Uterus (tissue), 4 donors: ENCODE measurements around the gene NSD1. TPM values are rescaled to one million over a fixed set of nuclear protein-coding genes. Genes with fewer than 3 reads are reported as not detected.

Source experiments
- DNase-seq, 2 donors: peaks; one replicate each; pipeline ENCODE4 v3.0.0-alpha.2; 2019 to 2020
- H3K27ac ChIP-seq, 2 donors: fragments of 200-600 bp; sonication (generic); 1 replicate in 1 of 2; 2 replicates in 1 of 2; pipeline ENCODE4 v1.5.1; 2016 to 2018
- H3K27me3 ChIP-seq, 2 donors: fragments of 200-600 bp; sonication (generic); one replicate each; pipeline ENCODE4 v1.5.1; 2018 to 2019; ENCODE audit warnings: control low read depth in 1 of 2
- H3K36me3 ChIP-seq, 2 donors: fragments of 200-600 bp; sonication (generic); one replicate each; pipeline ENCODE4 v1.5.1; 2019; ENCODE audit warnings: control low read depth in 1 of 2
- H3K4me1 ChIP-seq, 2 donors: fragments of 200-600 bp; sonication (generic); one replicate each; pipeline ENCODE4 v1.5.1; 2018 to 2019; ENCODE audit warnings: control low read depth in 1 of 2
- H3K4me3 ChIP-seq, 2 donors: fragments of 200-600 bp; sonication (generic); 1 replicate in 1 of 2; 2 replicates in 1 of 2; pipeline ENCODE4 v1.5.1; 2018 to 2019; ENCODE audit warnings: mild to moderate bottlenecking in 1 of 2
- H3K9me3 ChIP-seq, 2 donors: fragments of 200-600 bp; sonication (generic); one replicate each; pipeline ENCODE4 v1.5.1; 2019; ENCODE audit warnings: control low read depth in 1 of 2
- POLR2A ChIP-seq, 2 donors: fragments of 450-650 bp; IDR thresholded peaks; one replicate each; pipeline ENCODE4 v1.6.1; 2016; ENCODE audit warnings: antibody characterized with exemption in 2 of 2, mild to moderate bottlenecking in 1 of 2, moderate library complexity in 1 of 2
- intact Hi-C: fragments of 100-400 bp; cut with DNase I; formaldehyde crosslinking; loops from one replicate; pipeline ENCODE4 v1.15.1; 2023; ENCODE audit warnings: low total_unique reads
- total RNA-seq, 4 donors: library from RNA; depleted of rRNA in 3 of 4; stranded (reverse); fragments of >200 nt in 3 of 4; gene quantifications; one replicate each; pipeline versions ENCODE4 v1.1.0 to v1.2.4, GENCODE V29; 2014 to 2023
- TF ChIP-seq, protein P1 (sequence below), 4 experiments: fragments of 200-600 bp in 2 of 4; fragments of 450-650 bp in 2 of 4; sonication (generic) in 2 of 4; IDR thresholded peaks; one replicate each; pipeline ENCODE4 v1.5.1; 2016 to 2019; ENCODE audit warnings: antibody characterized with exemption in 4 of 4, mild to moderate bottlenecking in 2 of 4, moderate library complexity in 1 of 4
- donor health status: DM: yes; HTN: yes; CAD: no.

The NSD1 gene
- total RNA-seq, 4 donors from 2014 or later = 24.1 to 132 (median 64.6) TPM

DNA sequence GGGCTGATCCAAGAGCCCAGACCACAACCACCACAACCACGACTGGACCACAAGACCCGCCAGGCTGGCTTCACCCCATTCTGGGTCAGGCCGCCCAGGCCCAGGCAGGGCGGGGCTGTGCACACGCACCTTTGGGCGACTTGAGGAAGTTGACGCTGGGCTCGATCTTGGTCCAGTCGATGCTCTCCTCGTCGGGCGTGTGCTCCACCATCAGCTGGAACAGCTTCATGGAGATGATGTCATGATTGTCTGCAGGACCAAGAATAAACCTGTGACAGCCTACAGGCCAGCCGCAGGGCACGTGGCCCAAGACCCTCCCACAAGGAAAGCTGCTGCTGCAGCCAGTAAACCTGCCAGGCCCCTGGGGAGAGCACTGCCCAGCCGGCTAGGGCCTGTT lies 200.6 kb downstream of the NSD1 start:
- DNase-seq = no peak
- Histone ChIP-seq H3K27ac (no peak overlapping the region), H3K36me3 (no peaks in the 10 kb centered on the region), H3K27me3 (no peaks in the 10 kb centered on the region), H3K4me1 (no peaks in the 10 kb centered on the region), H3K4me3 (no peak overlapping the region), H3K9me3 (no peaks in the 10 kb centered on the region)
- TF ChIP-seq, protein P1, sequence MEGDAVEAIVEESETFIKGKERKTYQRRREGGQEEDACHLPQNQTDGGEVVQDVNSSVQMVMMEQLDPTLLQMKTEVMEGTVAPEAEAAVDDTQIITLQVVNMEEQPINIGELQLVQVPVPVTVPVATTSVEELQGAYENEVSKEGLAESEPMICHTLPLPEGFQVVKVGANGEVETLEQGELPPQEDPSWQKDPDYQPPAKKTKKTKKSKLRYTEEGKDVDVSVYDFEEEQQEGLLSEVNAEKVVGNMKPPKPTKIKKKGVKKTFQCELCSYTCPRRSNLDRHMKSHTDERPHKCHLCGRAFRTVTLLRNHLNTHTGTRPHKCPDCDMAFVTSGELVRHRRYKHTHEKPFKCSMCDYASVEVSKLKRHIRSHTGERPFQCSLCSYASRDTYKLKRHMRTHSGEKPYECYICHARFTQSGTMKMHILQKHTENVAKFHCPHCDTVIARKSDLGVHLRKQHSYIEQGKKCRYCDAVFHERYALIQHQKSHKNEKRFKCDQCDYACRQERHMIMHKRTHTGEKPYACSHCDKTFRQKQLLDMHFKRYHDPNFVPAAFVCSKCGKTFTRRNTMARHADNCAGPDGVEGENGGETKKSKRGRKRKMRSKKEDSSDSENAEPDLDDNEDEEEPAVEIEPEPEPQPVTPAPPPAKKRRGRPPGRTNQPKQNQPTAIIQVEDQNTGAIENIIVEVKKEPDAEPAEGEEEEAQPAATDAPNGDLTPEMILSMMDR (IDR thresholded peaks at IDR 0.05) = no peak
- TF ChIP-seq POLR2A (IDR thresholded peaks at IDR 0.05) = no peak
- intact Hi-C loops = no loop called here

DNA sequence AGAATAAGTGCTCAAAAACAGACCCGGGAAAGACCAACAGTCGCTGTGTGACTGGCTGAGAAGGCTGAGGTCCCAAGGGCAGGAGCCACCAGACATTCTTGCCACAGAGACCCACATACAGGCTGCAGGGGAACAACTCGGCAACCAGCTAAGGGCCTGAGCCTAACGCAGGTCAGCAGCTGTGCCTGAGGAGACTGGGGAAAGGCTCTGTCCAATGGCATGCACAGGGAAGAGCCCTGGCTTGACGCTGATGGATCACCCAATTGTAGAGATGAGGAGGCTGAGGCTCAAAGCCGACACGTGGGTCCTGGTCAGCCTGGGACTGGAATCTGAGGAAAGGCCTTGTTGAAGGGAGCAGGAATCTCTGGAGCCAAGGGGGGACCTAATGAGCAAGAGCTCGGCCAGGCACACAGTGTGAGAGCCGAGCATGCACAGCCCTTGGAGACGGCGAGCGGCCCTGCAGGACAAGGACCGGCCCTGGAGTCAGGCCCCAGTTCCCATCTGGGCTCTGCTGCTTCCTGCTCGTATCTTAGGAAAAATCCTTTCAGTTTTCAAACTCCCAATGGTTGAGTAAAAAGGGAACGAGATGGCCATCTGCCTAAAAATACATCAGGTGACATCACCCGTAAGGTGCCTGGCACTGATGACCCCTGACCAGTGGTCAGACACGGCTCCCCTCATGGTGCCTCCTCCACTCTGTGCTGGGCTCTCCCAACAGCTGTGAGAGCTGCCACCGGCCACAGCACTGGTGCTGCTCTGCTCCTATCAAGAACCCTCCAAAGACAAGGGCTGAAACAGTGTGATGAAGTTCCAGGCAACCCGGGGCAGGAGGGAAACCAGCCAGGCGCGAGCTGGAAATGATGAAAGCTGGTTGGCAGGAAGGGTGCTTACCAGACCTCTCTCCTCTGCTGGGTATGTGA lies 201.5 kb downstream of the NSD1 start:
- no peaks in the 10 kb centered on the region for H3K4me1 ChIP-seq
- no peaks in the 10 kb centered on the region for H3K27me3 ChIP-seq
- DNase-seq = no peak
- intact Hi-C loops = no loop called here
- H3K36me3 ChIP-seq = no peaks in the 10 kb centered on the region
- TF ChIP-seq, protein P1 (IDR thresholded peaks at IDR 0.05) = no peak
- TF ChIP-seq POLR2A (IDR thresholded peaks at IDR 0.05) = no peak
- H3K9me3 ChIP-seq = no peaks in the 10 kb centered on the region
- no peak overlapping the region for H3K4me3 ChIP-seq
- no peak overlapping the region for H3K27ac ChIP-seq

DNA sequence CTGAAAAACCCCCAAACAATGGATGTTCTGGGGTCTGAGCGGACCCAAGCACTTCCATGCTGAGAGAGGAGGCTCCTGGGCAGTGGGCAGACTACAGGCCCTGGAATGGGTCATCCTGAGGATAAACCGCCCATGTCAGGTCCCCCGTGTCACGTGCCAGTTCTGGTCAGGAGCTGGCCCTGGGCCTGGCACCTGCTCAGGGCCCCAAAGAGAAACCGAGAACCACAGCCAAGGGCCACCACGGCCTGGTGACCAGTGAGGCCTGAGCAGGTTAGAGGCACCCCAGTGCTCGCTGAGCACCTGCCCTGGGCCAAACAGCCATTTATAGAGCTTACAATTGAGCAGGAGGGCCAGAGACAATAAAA lies 202.1 kb downstream of the NSD1 start:
- Histone ChIP-seq H3K27ac (no peak overlapping the region), H3K9me3 (no peaks in the 10 kb centered on the region), H3K4me1 (no peaks in the 10 kb centered on the region), H3K27me3 (no peaks in the 10 kb centered on the region), H3K36me3 (no peaks in the 10 kb centered on the region), H3K4me3 (no peak overlapping the region)
- DNase-seq = no peak
- intact Hi-C loops = no loop called here
- TF ChIP-seq, protein P1 (IDR thresholded peaks at IDR 0.05) = no peak
- TF ChIP-seq POLR2A (IDR thresholded peaks at IDR 0.05) = no peak

DNA sequence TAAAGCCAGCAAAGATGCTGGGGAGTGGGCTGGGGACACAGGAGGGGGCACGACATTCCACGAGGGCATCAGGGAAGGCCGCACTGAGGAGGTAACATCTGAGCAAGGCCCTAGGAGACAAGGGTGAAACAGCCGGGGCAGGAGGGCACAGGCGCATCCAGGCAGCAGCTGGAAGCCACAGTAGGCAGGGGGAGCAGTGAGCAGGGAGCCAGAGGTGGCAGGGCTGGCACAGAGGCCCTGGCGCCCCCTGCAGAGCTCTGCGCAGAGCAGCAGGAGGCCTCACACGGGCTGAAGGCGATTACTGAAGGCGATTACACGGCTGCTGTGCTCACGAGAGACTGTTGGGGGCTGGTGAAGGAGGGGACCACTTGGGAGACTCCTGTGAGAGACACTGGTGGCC lies 202.5 kb downstream of the NSD1 start:
- intact Hi-C loops = no loop called here
- no peaks in the 10 kb centered on the region for H3K36me3 ChIP-seq
- H3K27me3 ChIP-seq = no peaks in the 10 kb centered on the region
- no peaks in the 10 kb centered on the region for H3K4me1 ChIP-seq
- H3K4me3 ChIP-seq = no peak overlapping the region
- TF ChIP-seq, protein P1 (IDR thresholded peaks at IDR 0.05) = no peak
- no peak for TF ChIP-seq POLR2A (IDR thresholded peaks at IDR 0.05)
- no peak overlapping the region for H3K27ac ChIP-seq
- H3K9me3 ChIP-seq = no peaks in the 10 kb centered on the region
- no peak for DNase-seq

DNA sequence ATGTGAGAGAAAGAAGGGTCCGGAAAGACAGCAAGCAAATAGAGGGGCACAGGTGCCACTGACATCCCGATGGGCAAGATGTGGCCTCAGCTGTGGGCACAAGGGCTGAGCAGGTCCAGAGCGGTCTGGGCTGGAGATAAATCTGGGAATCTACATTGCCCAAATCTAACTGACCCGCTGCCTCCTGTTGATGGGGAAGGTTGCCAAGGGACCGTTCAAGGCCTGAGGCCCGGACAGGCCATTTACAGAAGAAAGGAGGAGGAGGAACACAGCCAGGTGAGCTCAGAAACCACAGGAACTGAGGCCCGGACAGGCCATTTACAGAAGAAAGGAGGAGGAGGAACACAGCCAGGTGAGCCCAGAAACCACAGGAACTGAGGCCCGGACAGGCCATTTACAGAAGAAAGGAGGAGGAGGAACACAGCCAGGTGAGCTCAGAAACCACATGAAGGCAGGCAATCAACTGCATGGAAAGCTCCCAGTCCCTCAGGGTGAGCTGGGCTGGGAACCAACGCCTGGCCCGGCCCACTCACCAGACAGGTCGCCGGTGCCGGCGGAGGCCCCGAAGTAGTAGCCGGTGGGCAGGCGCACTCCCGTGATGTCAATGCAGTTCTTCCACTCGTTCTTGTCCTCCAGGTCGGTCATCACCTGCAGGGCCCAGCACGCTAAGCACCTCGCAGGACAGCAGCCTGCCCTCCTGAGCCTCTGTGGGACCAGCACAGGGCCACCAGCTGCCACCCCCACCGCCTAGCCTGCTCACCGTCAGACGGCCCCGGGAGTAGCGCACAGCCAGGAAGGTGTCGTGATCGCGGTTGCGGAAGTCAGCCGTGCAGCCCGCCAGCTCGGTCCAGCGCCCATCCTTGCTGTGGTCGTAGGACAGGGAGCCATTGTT lies 203.3 kb downstream of the NSD1 start:
- Histone ChIP-seq H3K36me3 (no peaks in the 10 kb centered on the region), H3K27ac (no peak overlapping the region), H3K4me3 (no peak overlapping the region), H3K4me1 (no peaks in the 10 kb centered on the region), H3K27me3 (no peaks in the 10 kb centered on the region), H3K9me3 (no peaks in the 10 kb centered on the region)
- DNase-seq = no peak
- TF ChIP-seq, protein P1 (IDR thresholded peaks at IDR 0.05) = no peak
- no peak for TF ChIP-seq POLR2A (IDR thresholded peaks at IDR 0.05)
- intact Hi-C loops = no loop called here
